22Rv1 (cell line): ENCODE results near the gene NXNL2.

Source experiments
- H3K27ac ChIP-seq: fragments of 450-650 bp; 2 replicates; pipeline ENCODE4 v1.5.1; 2017
- ZFX ChIP-seq: fragments of 450-650 bp; IDR thresholded peaks from 2 replicates; pipeline ENCODE4 v1.6.1; 2017; ENCODE audit warnings: antibody characterized with exemption, borderline replicate concordance
- TF ChIP-seq, protein P1 (sequence below): fragments of 450-650 bp; IDR thresholded peaks from 2 replicates; pipeline ENCODE4 v1.5.1; 2017; ENCODE audit warnings: mild to moderate bottlenecking

Gene NXNL2

DNA sequence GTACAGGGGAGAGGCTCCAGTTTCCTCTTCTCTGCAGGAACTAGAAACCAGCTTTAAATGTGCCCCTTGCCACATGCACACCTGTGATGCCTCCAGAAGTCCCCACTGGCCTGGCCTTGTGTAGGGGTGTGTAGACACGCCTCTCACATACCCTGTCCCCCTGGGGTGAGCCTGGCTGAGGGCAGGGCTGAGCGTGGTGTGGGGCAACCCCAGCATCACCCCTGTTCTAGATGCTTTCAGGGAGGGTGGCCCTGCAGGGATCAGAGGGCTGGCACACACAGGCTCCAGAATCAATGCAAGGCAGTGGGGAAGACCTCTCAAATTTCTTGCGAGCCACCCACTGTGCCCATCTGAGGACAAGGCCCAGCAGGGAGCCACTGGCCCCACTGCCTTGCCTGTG is 54.7 kb downstream of the NXNL2 start:
- TF ChIP-seq, protein P1, sequence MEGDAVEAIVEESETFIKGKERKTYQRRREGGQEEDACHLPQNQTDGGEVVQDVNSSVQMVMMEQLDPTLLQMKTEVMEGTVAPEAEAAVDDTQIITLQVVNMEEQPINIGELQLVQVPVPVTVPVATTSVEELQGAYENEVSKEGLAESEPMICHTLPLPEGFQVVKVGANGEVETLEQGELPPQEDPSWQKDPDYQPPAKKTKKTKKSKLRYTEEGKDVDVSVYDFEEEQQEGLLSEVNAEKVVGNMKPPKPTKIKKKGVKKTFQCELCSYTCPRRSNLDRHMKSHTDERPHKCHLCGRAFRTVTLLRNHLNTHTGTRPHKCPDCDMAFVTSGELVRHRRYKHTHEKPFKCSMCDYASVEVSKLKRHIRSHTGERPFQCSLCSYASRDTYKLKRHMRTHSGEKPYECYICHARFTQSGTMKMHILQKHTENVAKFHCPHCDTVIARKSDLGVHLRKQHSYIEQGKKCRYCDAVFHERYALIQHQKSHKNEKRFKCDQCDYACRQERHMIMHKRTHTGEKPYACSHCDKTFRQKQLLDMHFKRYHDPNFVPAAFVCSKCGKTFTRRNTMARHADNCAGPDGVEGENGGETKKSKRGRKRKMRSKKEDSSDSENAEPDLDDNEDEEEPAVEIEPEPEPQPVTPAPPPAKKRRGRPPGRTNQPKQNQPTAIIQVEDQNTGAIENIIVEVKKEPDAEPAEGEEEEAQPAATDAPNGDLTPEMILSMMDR = no peak
- no peak for TF ChIP-seq ZFX
- no peak overlapping the region for H3K27ac ChIP-seq

DNA sequence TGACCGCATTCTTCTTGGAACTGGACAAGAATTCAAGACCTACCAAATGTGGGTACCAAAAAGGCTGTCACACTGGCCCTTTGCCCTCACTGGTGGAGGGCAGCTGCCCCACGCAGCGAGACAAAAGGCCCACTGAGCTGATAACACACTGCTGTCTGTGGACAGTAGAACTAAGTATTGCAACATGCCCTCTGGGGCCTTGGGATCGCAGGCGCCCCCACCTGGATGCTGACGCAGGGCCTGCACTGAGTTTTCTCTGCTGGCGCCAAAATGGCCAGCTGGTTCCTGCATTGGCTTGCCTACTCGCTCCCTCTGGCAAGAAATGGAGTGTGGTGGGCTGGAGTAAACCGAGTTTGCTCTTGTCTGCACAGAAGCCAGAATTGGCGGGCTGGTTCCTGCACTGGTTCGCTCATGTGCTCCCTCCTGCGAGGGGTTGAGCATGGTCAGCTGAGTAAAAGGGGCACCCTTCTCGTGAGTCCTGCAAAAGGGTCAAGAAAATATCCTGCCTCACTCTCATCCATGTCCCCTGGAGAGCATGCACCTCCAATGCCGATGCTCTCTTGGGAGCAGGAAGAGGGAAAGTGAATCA is 55.7 kb downstream of the NXNL2 start:
- H3K27ac ChIP-seq = no peak overlapping the region
- TF ChIP-seq, protein P1 = peak; percentile 46
- no peak for TF ChIP-seq ZFX

DNA sequence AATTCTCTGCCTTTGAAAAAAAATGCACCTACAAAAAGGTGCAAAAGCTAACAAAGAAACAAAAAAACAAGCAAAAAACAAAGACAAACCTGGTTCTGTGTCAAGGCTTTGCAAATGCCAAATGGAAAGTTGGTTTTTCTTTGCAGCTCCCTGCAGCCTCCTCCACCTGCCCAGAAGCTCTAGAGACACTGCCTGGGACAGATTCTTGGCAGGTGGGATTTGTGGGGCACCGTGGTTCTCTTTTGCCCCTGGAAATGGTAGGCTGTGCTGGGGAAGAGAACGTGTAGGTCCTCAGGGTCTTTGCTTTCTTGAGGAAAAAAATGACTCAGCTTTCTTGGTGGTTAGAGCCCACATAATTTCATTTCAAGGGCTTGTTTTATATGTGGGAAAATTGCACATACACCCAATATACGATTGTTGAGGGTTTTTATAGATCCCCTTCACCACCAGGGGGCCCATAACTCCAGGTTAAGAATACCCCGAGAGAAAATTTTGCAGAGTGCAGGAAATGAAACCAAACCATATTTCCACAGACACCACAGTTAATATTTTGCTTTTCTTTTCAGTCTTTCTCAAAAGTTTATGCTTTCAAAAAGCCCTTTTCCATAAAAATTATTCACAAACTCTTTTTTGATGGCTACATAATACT is 58.7 kb downstream of the NXNL2 start:
- TF ChIP-seq, protein P1 = peak; percentile 55
- no peak for TF ChIP-seq ZFX
- no peak overlapping the region for H3K27ac ChIP-seq
